CD4-positive, alpha-beta memory T cell (primary cell): ENCODE results near the gene DBP. TPM values are rescaled to one million over a fixed set of nuclear protein-coding genes. Genes with fewer than 3 reads are reported as not detected.

Experiments
- CTCF ChIA-PET: fragments of 350-600 bp; sonication (Branson Sonifier 250); formaldehyde crosslinking; loops from one replicate; lab custom pipeline; 2021; ENCODE audit warnings: inconsistent platforms; ENCODE audit not compliant: partially characterized antibody; lab: Charles Lee
- POLR2A ChIA-PET: fragments of 350-600 bp; sonication (Branson Sonifier 250); formaldehyde crosslinking; loops from one replicate; lab custom pipeline; 2021; ENCODE audit not compliant: partially characterized antibody; lab: Charles Lee
- DNase-seq, 5 donors: peaks; one replicate each; pipeline versions ENCODE4 v3.0.0 to v3.0.0-alpha.2; 2020 to 2022; ENCODE audit warnings: mixed read lengths in 1 of 5
- H3K27ac ChIP-seq: one replicate; pipeline ENCODE4 v1.7.0; 2013; ENCODE audit warnings: low read depth, low read length
- H3K27me3 ChIP-seq: 2 replicates; pipeline ENCODE4 v1.7.0; 2013; ENCODE audit warnings: mild to moderate bottlenecking, low read length, moderate library complexity; ENCODE audit not compliant: insufficient read depth
- H3K36me3 ChIP-seq: 2 replicates; pipeline ENCODE4 v1.7.0; 2013; ENCODE audit warnings: mild to moderate bottlenecking, low read length, moderate library complexity; ENCODE audit not compliant: insufficient read depth
- H3K4me1 ChIP-seq: 2 replicates; pipeline ENCODE4 v1.7.0; 2013; ENCODE audit warnings: mild to moderate bottlenecking, low read length, moderate library complexity; ENCODE audit not compliant: insufficient read depth
- H3K4me3 ChIP-seq, 2 donors: one replicate each; pipeline ENCODE4 v1.7.0; 2013; ENCODE audit warnings: low read length in 2 of 2, mild to moderate bottlenecking in 1 of 2
- H3K9me3 ChIP-seq, 2 donors: one replicate each; pipeline ENCODE4 v1.7.0; 2013; ENCODE audit warnings: low read length in 2 of 2, control low read depth in 1 of 2; ENCODE audit not compliant: control insufficient read depth in 1 of 2
- H3K27ac Mint-ChIP-seq, 7 donors: one replicate each; pipeline ENCODE4 v1.8.0; 2020 to 2021; ENCODE audit warnings: mixed read lengths in 7 of 7, mild to moderate bottlenecking in 6 of 7, inconsistent platforms in 3 of 7, moderate library complexity in 3 of 7
- H3K27me3 Mint-ChIP-seq, 2 donors: one replicate each; pipeline ENCODE4 v1.8.0; 2020 to 2021; ENCODE audit warnings: mixed read lengths in 2 of 2
- H3K36me3 Mint-ChIP-seq, 2 donors: one replicate each; pipeline ENCODE4 v1.8.0; 2020 to 2021; ENCODE audit warnings: mixed read lengths in 2 of 2, inconsistent platforms in 1 of 2, mild to moderate bottlenecking in 1 of 2
- H3K4me1 Mint-ChIP-seq, 4 donors: one replicate each; pipeline ENCODE4 v1.8.0; 2020 to 2021; ENCODE audit warnings: mixed read lengths in 4 of 4, mild to moderate bottlenecking in 1 of 4
- H3K4me3 Mint-ChIP-seq, 8 donors: one replicate each; pipeline ENCODE4 v1.8.0; 2020 to 2021; ENCODE audit warnings: mixed read lengths in 8 of 8, mild to moderate bottlenecking in 7 of 8, moderate library complexity in 6 of 8, inconsistent platforms in 3 of 8
- H3K9me3 Mint-ChIP-seq, 8 donors: one replicate each; pipeline ENCODE4 v1.8.0; 2020 to 2021; ENCODE audit warnings: mixed read lengths in 8 of 8, mild to moderate bottlenecking in 5 of 8, inconsistent platforms in 3 of 8, moderate library complexity in 1 of 8
- intact Hi-C: fragments of 100-400 bp; cut with micrococcal nuclease; formaldehyde crosslinking; loops from one replicate; pipeline ENCODE4 v1.15.1; 2023
- polyA plus RNA-seq, 2 donors: library from polyadenylated mRNA; unstranded; fragments of 300-500 nt; fragmentation: Illumina TruSeq; gene quantifications; one replicate each; pipeline ENCODE4 v1.2.3, GENCODE V29; 2021
- total RNA-seq, 2 experiments: library from RNA; stranded (reverse); gene quantifications; one replicate each; pipeline ENCODE4 v1.2.3, GENCODE V29; 2021

DBP gene
- total and polyA plus RNA-seq, 4 experiments from 2014 or later: 37.4 to 113 (median 66.0) TPM

DNA sequence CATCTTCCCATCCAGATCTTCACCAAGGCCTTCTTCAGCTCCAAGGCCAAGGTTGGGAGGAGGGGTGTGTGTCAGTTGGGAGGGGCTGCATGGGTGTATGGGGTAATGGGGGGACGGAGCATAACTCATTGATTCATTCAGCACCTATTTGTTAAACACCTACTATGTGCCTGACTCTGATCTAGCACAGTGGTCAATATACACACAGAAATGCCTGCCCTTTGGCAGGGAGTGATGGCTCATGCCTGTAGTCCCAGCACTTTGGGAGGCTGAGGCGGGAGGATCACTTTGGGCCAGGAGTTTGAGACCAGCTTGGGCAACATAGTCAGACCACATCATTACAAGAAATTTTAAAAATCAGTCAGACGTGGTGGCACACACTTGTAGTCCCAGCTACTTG lies 49.8 kb downstream of the DBP start:
- no peaks in the 10 kb centered on the region for H3K36me3 ChIP-seq
- peaks cover 12% of the 10 kb centered on the region for H3K4me1 ChIP-seq
- H3K27me3 ChIP-seq: no peaks in the 10 kb centered on the region
- Mint-ChIP-seq H3K27me3 (no peaks in the 10 kb centered on the region), H3K4me3 (no peak overlapping the region), H3K36me3 (peaks cover 0 to 4% of the 10 kb centered on the region in 2 donors), H3K4me1 (peaks cover 10 to 26% (median 16%) of the 10 kb centered on the region in 4 donors), H3K9me3 (no peaks in the 10 kb centered on the region), H3K27ac (peak overlapping the region in 1 of 7 donors; percentile 51)
- ChIA-PET CTCF (interaction anchor here (0.6 to 13.1 kb wide), 6 partner anchors 20 to 1347 kb away, joined by 3 to 203 read pairs (median 44); partner anchors contain the start of gene SPACA4), POLR2A (interaction anchor here (1.1 kb wide), 1 partner anchor 77 kb away, joined by 4 read pairs; no protein-coding TSS in a partner anchor)
- H3K9me3 ChIP-seq: no peaks in the 10 kb centered on the region
- intact Hi-C loops: no loop called here
- no peak overlapping the region for H3K27ac ChIP-seq
- DNase-seq: no peak
- H3K4me3 ChIP-seq: no peak overlapping the region

DNA sequence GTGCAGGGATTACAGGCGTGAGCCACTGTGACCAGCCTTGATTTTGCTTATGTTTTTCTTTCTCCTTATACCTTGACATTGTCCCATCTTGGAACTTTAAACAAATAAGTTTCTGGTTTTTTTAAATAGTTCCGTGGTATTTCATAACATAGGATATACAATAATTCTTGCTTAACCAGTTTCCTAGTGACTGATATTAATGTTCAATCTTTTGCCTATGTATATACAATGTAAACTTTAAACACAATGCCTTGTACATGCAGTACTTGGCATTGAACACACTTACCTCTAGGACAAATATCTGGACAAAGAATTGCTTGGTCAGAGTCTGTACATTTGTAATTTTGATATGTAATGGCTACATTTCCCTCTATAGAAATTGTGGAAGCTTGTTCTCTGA lies 55.0 kb downstream of the DBP start:
- H3K4me1 ChIP-seq: peaks cover 3% of the 10 kb centered on the region
- intact Hi-C loops: no loop called here
- peaks cover 0 to 4% of the 10 kb centered on the region in 2 donors for H3K36me3 Mint-ChIP-seq
- no peaks in the 10 kb centered on the region for H3K27me3 ChIP-seq
- ChIA-PET POLR2A (no interaction called here), CTCF (interaction anchor here (0.6 to 13.1 kb wide), 5 partner anchors 75 to 305 kb away, joined by 3 to 203 read pairs (median 5); partner anchors contain the start of gene KDELR1)
- H3K4me3 ChIP-seq: no peak overlapping the region
- DNase-seq: no peak
- no peaks in the 10 kb centered on the region for H3K36me3 ChIP-seq
- H3K27ac Mint-ChIP-seq: no peak overlapping the region
- no peaks in the 10 kb centered on the region for H3K9me3 ChIP-seq
- no peak overlapping the region for H3K4me3 Mint-ChIP-seq
- no peaks in the 10 kb centered on the region for H3K9me3 Mint-ChIP-seq
- H3K27me3 Mint-ChIP-seq: no peaks in the 10 kb centered on the region
- H3K4me1 Mint-ChIP-seq: peaks cover 4 to 6% (median 5%) of the 10 kb centered on the region in 4 donors
- H3K27ac ChIP-seq: no peak overlapping the region

Other genes starting within 250 kb of the DBP start
- gene KDELR1, start 245.8 kb downstream of the DBP start, total RNA-seq: 10 to 100 TPM; 58.8 to 63.2 TPM
- gene KDELR1, start 245.8 kb downstream of the DBP start, polyA plus RNA-seq: 10 to 100 TPM; 17.7 to 28.8 TPM
- gene GRIN2D, start 243.7 kb downstream of the DBP start, total RNA-seq: under 1 TPM; 0.14 to 0.17 TPM
- gene GRIN2D, start 243.7 kb downstream of the DBP start, polyA plus RNA-seq: not detected
- gene GRWD1, start 191.4 kb downstream of the DBP start, total RNA-seq: 10 to 100 TPM; 36.2 to 39.0 TPM
- gene GRWD1, start 191.4 kb downstream of the DBP start, polyA plus RNA-seq: 10 to 100 TPM; 44.4 to 52.8 TPM
- gene KCNJ14, start 181.8 kb downstream of the DBP start, total RNA-seq: 1 to 10 TPM; 2.5 to 3.6 TPM
- under 1 TPM; 0.18 to 0.22 TPM for gene KCNJ14, start 181.8 kb downstream of the DBP start, polyA plus RNA-seq
- gene CYTH2, start 168.0 kb downstream of the DBP start, total RNA-seq: 10 to 100 TPM; 74.9 to 89.0 TPM
- gene CYTH2, start 168.0 kb downstream of the DBP start, polyA plus RNA-seq: 10 to 100 TPM; 30.1 to 31.3 TPM
- gene LMTK3, start 125.5 kb downstream of the DBP start, total RNA-seq: 10 to 100 TPM; 18.5 to 20.6 TPM
- under 1 TPM in 1 of 2 donors, not detected in 1; 0.17 TPM for gene LMTK3, start 125.5 kb downstream of the DBP start, polyA plus RNA-seq
- not detected for gene SULT2B1, start 85.2 kb downstream of the DBP start, total RNA-seq
- gene SULT2B1, start 85.2 kb downstream of the DBP start, polyA plus RNA-seq: under 1 TPM in 1 of 2 donors, not detected in 1; 0.13 TPM
- gene SPACA4, start 30.6 kb downstream of the DBP start, total RNA-seq: not detected
- gene SPACA4, start 30.6 kb downstream of the DBP start, polyA plus RNA-seq: not detected
- gene FAM83E, start 22.3 kb downstream of the DBP start, total RNA-seq: 1 to 10 TPM; 4.3 to 5.3 TPM
- gene FAM83E, start 22.3 kb downstream of the DBP start, polyA plus RNA-seq: not detected
- 1,000 to 10,000 TPM; 2,357 to 2,448 TPM for gene RPL18, start 18.2 kb downstream of the DBP start, total RNA-seq
- 1,000 to 10,000 TPM; 2,084 to 2,180 TPM for gene RPL18, start 18.2 kb downstream of the DBP start, polyA plus RNA-seq
- gene SPHK2, start 17.9 kb downstream of the DBP start, total RNA-seq: 10 to 100 TPM; 25.0 to 29.1 TPM
- 1 to 10 TPM; 6.0 to 8.4 TPM for gene SPHK2, start 17.9 kb downstream of the DBP start, polyA plus RNA-seq
- gene CA11, start 8.8 kb upstream of the DBP start, total RNA-seq: 10 to 100 TPM; 13.7 to 15.4 TPM
- gene CA11, start 8.8 kb upstream of the DBP start, polyA plus RNA-seq: 1 to 10 TPM; 5.0 to 9.4 TPM
- gene NTN5, start 35.6 kb upstream of the DBP start, total RNA-seq: 1 to 10 TPM; 2.3 to 3.3 TPM
- gene NTN5, start 35.6 kb upstream of the DBP start, polyA plus RNA-seq: under 1 TPM in 1 of 2 donors, not detected in 1; 0.62 TPM
- gene FUT2, start 58.6 kb upstream of the DBP start, total RNA-seq: not detected
- gene FUT2, start 58.6 kb upstream of the DBP start, polyA plus RNA-seq: under 1 TPM; 0.11 to 0.59 TPM
- 1 to 10 TPM; 2.1 to 2.5 TPM for gene MAMSTR, start 82.3 kb upstream of the DBP start, total RNA-seq
- gene MAMSTR, start 82.3 kb upstream of the DBP start, polyA plus RNA-seq: under 1 TPM; 0.71 to 0.73 TPM
- under 1 TPM in 1 of 2 experiments, not detected in 1; 0.22 TPM for gene RASIP1, start 103.2 kb upstream of the DBP start, total RNA-seq
- gene RASIP1, start 103.2 kb upstream of the DBP start, polyA plus RNA-seq: under 1 TPM; 0.10 to 0.25 TPM
- not detected for gene IZUMO1, start 109.5 kb upstream of the DBP start, total RNA-seq
- not detected for gene IZUMO1, start 109.5 kb upstream of the DBP start, polyA plus RNA-seq
- gene FUT1, start 115.3 kb upstream of the DBP start, total RNA-seq: under 1 TPM; 0.22 to 0.32 TPM
- under 1 TPM in 1 of 2 donors, not detected in 1; 0.11 TPM for gene FUT1, start 115.3 kb upstream of the DBP start, polyA plus RNA-seq
- gene FGF21, start 118.1 kb upstream of the DBP start, total RNA-seq: not detected
- gene FGF21, start 118.1 kb upstream of the DBP start, polyA plus RNA-seq: not detected
- gene BCAT2, start 173.7 kb upstream of the DBP start, total RNA-seq: 10 to 100 TPM; 25.9 to 30.1 TPM
- gene BCAT2, start 173.7 kb upstream of the DBP start, polyA plus RNA-seq: 10 to 100 TPM; 19.0 to 28.8 TPM
- gene HSD17B14, start 199.1 kb upstream of the DBP start, total RNA-seq: under 1 TPM; 0.35 to 0.75 TPM
- gene HSD17B14, start 199.1 kb upstream of the DBP start, polyA plus RNA-seq: 1 to 10 TPM in 1 of 2 donors, under 1 TPM in 1; 0.32 to 1.1 TPM
- gene PLEKHA4, start 231.2 kb upstream of the DBP start, total RNA-seq: 1 to 10 TPM; 2.8 to 6.6 TPM
- 1 to 10 TPM; 2.3 to 7.5 TPM for gene PLEKHA4, start 231.2 kb upstream of the DBP start, polyA plus RNA-seq
- gene PPP1R15A, start 235.0 kb upstream of the DBP start, total RNA-seq: 10 to 100 TPM; 67.0 to 69.8 TPM
- gene PPP1R15A, start 235.0 kb upstream of the DBP start, polyA plus RNA-seq: 10 to 100 TPM; 79.6 to 83.3 TPM